HEK293 (cell line): ENCODE measurements around the gene STIM1.

Experiments
- CTCF ChIA-PET: fragments of 350-600 bp; formaldehyde crosslinking; extraction: SDS; loops from one replicate; lab custom pipeline; 2021; ENCODE audit warnings: antibody characterized with exemption; lab: Yijun Ruan, JAX
- POLR2A ChIA-PET: fragments of 300-600 bp; formaldehyde crosslinking; extraction: SDS; loops from one replicate; lab custom pipeline; 2020; ENCODE audit warnings: antibody characterized with exemption, inconsistent platforms; lab: Yijun Ruan, JAX
- H3K27ac ChIP-seq: fragments of 200-500 bp; sonication (Bioruptor generic); 2 replicates; pipeline ENCODE4 v1.5.1; 2014; ENCODE audit warnings: low read depth, low read length, control low read depth, inconsistent platforms; ENCODE audit errors: extremely low read depth
- H3K36me3 ChIP-seq, 2 experiments: fragments of 200-500 bp in 1 of 2; sonication (Bioruptor generic) in 1 of 2; 1 replicate in 1 of 2; 2 replicates in 1 of 2; pipeline ENCODE4 v1.5.1; 2014 to 2017; ENCODE audit warnings: inconsistent platforms in 2 of 2, low read length in 2 of 2; ENCODE audit not compliant: control insufficient read depth in 2 of 2, insufficient read depth in 1 of 2
- H3K4me1 ChIP-seq: fragments of 200-500 bp; sonication (Bioruptor generic); 2 replicates; pipeline ENCODE4 v1.5.1; 2014; ENCODE audit warnings: mild to moderate bottlenecking, low read length, inconsistent platforms; ENCODE audit not compliant: control insufficient read depth, insufficient read depth
- H3K4me3 ChIP-seq: 2 replicates; pipeline ENCODE4 v1.5.1; 2011; ENCODE audit warnings: low read depth, mild to moderate bottlenecking, control low read depth, low read length, moderate library complexity
- H3K9me3 ChIP-seq: fragments of 200-500 bp; sonication (Bioruptor generic); 2 replicates; pipeline ENCODE4 v1.5.1; 2014; ENCODE audit warnings: low read depth, low read length, inconsistent platforms; ENCODE audit not compliant: control insufficient read depth, insufficient read depth
- GLIS2 ChIP-seq: fragments of 450-650 bp; formaldehyde crosslinking; IDR thresholded peaks from 2 replicates; pipeline ENCODE4 v1.5.1; 2016; ENCODE audit warnings: missing biosample characterization, missing genetic modification characterization
- KLF9 ChIP-seq: fragments of 450-650 bp; formaldehyde crosslinking; IDR thresholded peaks from 2 replicates; pipeline ENCODE4 v1.5.1; 2016; ENCODE audit warnings: missing biosample characterization, missing genetic modification characterization, low read depth
- OVOL3 ChIP-seq: fragments of 450-650 bp; formaldehyde crosslinking; IDR thresholded peaks from 2 replicates; pipeline ENCODE4 v1.5.1; 2016; ENCODE audit warnings: missing biosample characterization, missing genetic modification characterization
- ZBTB8A ChIP-seq: fragments of 450-650 bp; formaldehyde crosslinking; IDR thresholded peaks from 2 replicates; pipeline ENCODE4 v1.5.1; 2016; ENCODE audit warnings: missing biosample characterization, missing genetic modification characterization
- ZNF169 ChIP-seq: fragments of 450-650 bp; formaldehyde crosslinking; IDR thresholded peaks from 2 replicates; pipeline ENCODE4 v1.5.1; 2016; ENCODE audit warnings: missing biosample characterization, missing genetic modification characterization
- ZNF335 ChIP-seq: fragments of 450-650 bp; formaldehyde crosslinking; conservative IDR thresholded peaks from 2 replicates; pipeline ENCODE4 v1.5.1; 2016; ENCODE audit warnings: missing biosample characterization, missing genetic modification characterization
- ZNF394 ChIP-seq: fragments of 450-650 bp; formaldehyde crosslinking; IDR thresholded peaks from 2 replicates; pipeline ENCODE4 v1.5.1; 2016; ENCODE audit warnings: missing biosample characterization, missing genetic modification characterization, mild to moderate bottlenecking, moderate library complexity, borderline replicate concordance
- ZNF561 ChIP-seq: fragments of 450-650 bp; IDR thresholded peaks from 2 replicates; pipeline ENCODE4 v1.5.1; 2018; ENCODE audit warnings: missing biosample characterization, missing genetic modification characterization, borderline replicate concordance
- TF ChIP-seq, protein P1 (sequence below): fragments of 450-650 bp; formaldehyde crosslinking; IDR thresholded peaks from 2 replicates; pipeline ENCODE4 v1.5.1; 2017; ENCODE audit warnings: missing biosample characterization, missing genetic modification characterization
- TF ChIP-seq, protein P2 (sequence below): fragments of 450-650 bp; formaldehyde crosslinking; IDR thresholded peaks from 2 replicates; pipeline ENCODE4 v1.5.1; 2016; ENCODE audit warnings: missing biosample characterization, missing genetic modification characterization
- TF ChIP-seq, protein P3 (sequence below): fragments of 450-650 bp; formaldehyde crosslinking; optimal IDR thresholded peaks from 2 replicates; pipeline ENCODE3; 2016; ENCODE audit warnings: missing biosample characterization, mild to moderate bottlenecking, missing genetic modification characterization
- TF ChIP-seq, protein P4 (sequence below): fragments of 450-650 bp; IDR thresholded peaks from 2 replicates; pipeline ENCODE4 v1.5.1; 2018; ENCODE audit warnings: missing biosample characterization, mild to moderate bottlenecking, missing genetic modification characterization
- TF ChIP-seq, protein P5 (sequence below): fragments of 450-650 bp; formaldehyde crosslinking; IDR thresholded peaks from 2 replicates; pipeline ENCODE4 v1.5.1; 2016; ENCODE audit warnings: missing biosample characterization, missing genetic modification characterization
- TF ChIP-seq, protein P6 (sequence below): fragments of 450-650 bp; IDR thresholded peaks from 2 replicates; pipeline ENCODE4 v1.5.1; 2018; ENCODE audit warnings: missing biosample characterization, missing genetic modification characterization

The STIM1 gene

DNA sequence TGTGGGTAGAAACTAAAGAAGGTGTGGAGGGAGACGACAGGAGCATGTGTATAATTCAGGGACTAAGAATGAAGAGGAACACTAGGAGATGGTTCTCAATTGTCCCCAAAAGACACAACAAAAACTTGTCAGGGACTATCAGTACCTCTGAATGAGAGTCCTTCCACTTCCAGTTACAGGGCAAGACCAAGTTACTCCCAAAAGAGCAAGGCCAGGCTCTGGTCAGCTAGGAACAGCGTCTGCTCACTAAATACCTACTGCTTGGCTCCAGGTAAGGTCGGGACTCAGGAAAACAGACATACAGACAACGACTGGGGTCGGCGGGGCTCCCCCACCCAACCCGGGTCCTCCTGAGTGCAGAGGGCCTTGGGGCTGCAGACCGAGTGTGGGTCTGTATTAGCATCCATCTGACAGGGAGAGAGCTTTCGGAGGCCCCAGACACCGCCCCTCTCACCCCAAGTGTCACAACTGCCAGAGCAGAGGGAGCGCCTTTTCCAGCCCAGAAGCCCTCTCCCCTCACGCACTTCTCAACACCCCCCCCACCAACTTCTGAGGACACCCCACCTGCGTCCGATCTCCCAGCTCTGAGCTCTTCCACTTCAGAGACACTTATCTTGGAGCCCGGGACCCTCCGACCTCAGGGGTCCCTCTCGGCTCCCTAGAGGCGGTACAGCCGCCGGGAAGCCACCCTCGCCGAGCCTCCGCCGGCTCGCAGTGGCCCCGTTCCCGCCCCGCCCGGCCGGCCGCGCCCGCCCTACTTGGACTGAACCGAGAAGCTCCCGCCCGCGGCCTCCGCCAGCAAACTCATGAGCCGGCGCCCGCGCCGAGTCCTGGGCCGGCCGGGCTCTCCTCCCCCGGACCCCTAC, 15.2 kb upstream of the STIM1 start (continued):
- peak; percentile 45 for TF ChIP-seq ZNF335 (tag by site-specific recombination)
- TF ChIP-seq ZNF394 (tag by site-specific recombination): no peak
- TF ChIP-seq, protein P1, sequence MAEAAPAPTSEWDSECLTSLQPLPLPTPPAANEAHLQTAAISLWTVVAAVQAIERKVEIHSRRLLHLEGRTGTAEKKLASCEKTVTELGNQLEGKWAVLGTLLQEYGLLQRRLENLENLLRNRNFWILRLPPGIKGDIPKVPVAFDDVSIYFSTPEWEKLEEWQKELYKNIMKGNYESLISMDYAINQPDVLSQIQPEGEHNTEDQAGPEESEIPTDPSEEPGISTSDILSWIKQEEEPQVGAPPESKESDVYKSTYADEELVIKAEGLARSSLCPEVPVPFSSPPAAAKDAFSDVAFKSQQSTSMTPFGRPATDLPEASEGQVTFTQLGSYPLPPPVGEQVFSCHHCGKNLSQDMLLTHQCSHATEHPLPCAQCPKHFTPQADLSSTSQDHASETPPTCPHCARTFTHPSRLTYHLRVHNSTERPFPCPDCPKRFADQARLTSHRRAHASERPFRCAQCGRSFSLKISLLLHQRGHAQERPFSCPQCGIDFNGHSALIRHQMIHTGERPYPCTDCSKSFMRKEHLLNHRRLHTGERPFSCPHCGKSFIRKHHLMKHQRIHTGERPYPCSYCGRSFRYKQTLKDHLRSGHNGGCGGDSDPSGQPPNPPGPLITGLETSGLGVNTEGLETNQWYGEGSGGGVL: 0 out of 2 replicates have a peak, but pooled peaks have one; percentile 11
- no peak for TF ChIP-seq OVOL3 (tag by site-specific recombination)
- TF ChIP-seq, protein P2, sequence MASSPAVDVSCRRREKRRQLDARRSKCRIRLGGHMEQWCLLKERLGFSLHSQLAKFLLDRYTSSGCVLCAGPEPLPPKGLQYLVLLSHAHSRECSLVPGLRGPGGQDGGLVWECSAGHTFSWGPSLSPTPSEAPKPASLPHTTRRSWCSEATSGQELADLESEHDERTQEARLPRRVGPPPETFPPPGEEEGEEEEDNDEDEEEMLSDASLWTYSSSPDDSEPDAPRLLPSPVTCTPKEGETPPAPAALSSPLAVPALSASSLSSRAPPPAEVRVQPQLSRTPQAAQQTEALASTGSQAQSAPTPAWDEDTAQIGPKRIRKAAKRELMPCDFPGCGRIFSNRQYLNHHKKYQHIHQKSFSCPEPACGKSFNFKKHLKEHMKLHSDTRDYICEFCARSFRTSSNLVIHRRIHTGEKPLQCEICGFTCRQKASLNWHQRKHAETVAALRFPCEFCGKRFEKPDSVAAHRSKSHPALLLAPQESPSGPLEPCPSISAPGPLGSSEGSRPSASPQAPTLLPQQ (tag by site-specific recombination): no peak
- peak; percentile 70; the same call in 1 of the 2 replicates for TF ChIP-seq ZNF561 (tag by site-specific recombination)
- TF ChIP-seq, protein P3, sequence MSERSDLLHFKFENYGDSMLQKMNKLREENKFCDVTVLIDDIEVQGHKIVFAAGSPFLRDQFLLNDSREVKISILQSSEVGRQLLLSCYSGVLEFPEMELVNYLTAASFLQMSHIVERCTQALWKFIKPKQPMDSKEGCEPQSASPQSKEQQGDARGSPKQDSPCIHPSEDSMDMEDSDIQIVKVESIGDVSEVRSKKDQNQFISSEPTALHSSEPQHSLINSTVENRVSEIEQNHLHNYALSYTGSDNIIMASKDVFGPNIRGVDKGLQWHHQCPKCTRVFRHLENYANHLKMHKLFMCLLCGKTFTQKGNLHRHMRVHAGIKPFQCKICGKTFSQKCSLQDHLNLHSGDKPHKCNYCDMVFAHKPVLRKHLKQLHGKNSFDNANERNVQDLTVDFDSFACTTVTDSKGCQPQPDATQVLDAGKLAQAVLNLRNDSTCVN: peak; percentile 11
- peak; percentile 33; the same call in 1 of the 2 replicates for TF ChIP-seq ZBTB8A (tag by site-specific recombination)
- TF ChIP-seq, protein P4, sequence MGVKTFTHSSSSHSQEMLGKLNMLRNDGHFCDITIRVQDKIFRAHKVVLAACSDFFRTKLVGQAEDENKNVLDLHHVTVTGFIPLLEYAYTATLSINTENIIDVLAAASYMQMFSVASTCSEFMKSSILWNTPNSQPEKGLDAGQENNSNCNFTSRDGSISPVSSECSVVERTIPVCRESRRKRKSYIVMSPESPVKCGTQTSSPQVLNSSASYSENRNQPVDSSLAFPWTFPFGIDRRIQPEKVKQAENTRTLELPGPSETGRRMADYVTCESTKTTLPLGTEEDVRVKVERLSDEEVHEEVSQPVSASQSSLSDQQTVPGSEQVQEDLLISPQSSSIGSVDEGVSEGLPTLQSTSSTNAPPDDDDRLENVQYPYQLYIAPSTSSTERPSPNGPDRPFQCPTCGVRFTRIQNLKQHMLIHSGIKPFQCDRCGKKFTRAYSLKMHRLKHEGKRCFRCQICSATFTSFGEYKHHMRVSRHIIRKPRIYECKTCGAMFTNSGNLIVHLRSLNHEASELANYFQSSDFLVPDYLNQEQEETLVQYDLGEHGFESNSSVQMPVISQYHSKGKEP (tag by site-specific recombination): no peak
- TF ChIP-seq GLIS2: peak; percentile 30; the same call in 1 of the 2 replicates
- TF ChIP-seq, protein P5, sequence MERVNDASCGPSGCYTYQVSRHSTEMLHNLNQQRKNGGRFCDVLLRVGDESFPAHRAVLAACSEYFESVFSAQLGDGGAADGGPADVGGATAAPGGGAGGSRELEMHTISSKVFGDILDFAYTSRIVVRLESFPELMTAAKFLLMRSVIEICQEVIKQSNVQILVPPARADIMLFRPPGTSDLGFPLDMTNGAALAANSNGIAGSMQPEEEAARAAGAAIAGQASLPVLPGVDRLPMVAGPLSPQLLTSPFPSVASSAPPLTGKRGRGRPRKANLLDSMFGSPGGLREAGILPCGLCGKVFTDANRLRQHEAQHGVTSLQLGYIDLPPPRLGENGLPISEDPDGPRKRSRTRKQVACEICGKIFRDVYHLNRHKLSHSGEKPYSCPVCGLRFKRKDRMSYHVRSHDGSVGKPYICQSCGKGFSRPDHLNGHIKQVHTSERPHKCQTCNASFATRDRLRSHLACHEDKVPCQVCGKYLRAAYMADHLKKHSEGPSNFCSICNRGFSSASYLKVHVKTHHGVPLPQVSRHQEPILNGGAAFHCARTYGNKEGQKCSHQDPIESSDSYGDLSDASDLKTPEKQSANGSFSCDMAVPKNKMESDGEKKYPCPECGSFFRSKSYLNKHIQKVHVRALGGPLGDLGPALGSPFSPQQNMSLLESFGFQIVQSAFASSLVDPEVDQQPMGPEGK (tag by site-specific recombination): 0 out of 2 replicates have a peak, but pooled peaks have one; percentile 19
- no peak for TF ChIP-seq ZNF169 (tag by site-specific recombination)

DNA sequence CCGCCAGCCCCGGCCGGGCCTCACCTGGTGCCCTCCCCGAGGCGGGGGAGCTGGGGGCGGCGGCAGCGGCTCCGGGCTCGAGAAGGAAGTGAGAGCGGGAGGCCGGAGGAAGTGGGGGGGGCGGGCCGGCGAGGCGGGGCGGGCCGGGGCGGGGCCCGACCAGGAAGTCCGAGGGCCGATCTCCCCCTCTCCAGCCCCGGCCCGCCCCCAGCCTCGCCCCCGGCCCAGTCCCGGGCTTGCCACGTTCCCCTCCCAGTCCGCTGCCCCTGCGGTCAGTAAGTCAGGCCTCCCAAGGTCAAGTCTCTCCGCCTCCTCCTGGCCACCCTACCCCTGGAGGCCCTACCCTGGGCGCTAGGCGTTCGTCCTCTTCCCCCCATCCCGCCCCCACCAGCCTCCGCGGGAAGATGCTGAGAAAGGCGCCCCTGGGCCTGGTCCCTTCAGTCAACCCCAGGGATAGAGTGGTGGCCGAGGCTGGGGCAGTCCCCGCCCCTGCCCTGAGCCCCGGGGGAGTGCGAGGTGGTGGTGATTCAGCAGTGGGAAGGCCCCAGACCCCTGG, 14.5 kb upstream of the STIM1 start, which contains the start of gene RHOG:
RHOG (minus strand) TSS at position 90 of the 556 bp plus-strand sequence. CDS start 12,821 bp downstream, outside the sequence.
- Histone ChIP-seq H3K9me3 (no peaks in the 10 kb centered on the region), H3K36me3 (peaks cover 0 to 12% of the 10 kb centered on the region in 2 experiments; a peak in 1 of 3 replicates), H3K27ac (0 out of 2 replicates have a peak within 1 kb of the TSS, but pooled peaks have one; percentile 19), H3K4me3 (peak within 1 kb of the TSS; percentile 67), H3K4me1 (no peaks in the 10 kb centered on the region)
- CTCF ChIA-PET: interaction anchor here (0.9 to 19.6 kb wide), 14 partner anchors 9 to 239 kb away, joined by 3 to 589 read pairs (median 6); partner anchors contain the start of genes PGAP2 and STIM1
- TF ChIP-seq KLF9 (tag by site-specific recombination): no peak
- TF ChIP-seq, protein P6, sequence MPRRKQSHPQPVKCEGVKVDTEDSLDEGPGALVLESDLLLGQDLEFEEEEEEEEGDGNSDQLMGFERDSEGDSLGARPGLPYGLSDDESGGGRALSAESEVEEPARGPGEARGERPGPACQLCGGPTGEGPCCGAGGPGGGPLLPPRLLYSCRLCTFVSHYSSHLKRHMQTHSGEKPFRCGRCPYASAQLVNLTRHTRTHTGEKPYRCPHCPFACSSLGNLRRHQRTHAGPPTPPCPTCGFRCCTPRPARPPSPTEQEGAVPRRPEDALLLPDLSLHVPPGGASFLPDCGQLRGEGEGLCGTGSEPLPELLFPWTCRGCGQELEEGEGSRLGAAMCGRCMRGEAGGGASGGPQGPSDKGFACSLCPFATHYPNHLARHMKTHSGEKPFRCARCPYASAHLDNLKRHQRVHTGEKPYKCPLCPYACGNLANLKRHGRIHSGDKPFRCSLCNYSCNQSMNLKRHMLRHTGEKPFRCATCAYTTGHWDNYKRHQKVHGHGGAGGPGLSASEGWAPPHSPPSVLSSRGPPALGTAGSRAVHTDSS: no peak
- TF ChIP-seq, protein P1: peak; percentile 66; the same call in 1 of the 2 replicates
- TF ChIP-seq, all 188 proteins: peak for 1
- POLR2A ChIA-PET: interaction anchor here (0.5 to 3.7 kb wide), 15 partner anchors 12 to 1133 kb away, joined by 3 to 45 read pairs (median 5); partner anchors contain the start of genes PGAP2 and STIM1
